ENCODE results near the gene IQGAP2. TPM values are rescaled to one million over a fixed set of nuclear protein-coding genes. Genes with fewer than 3 reads are reported as not detected.
"Not testable (repeated sequence)": the region's sequence is repeated elsewhere in the genome, so short reads cannot be mapped to it uniquely, and the experiment has no call there.

IQGAP2 gene
- total RNA-seq, 1 donor from 2014 or later, result 11.5 TPM

- Histone ChIP-seq H3K4me1 (ENCODE audit: control insufficient read depth in 3 of 3, insufficient read depth in 3 of 3, low read length in 3 of 3) (no peaks in the 10 kb centered on the region), H3K27me3 (ENCODE audit: control insufficient read depth in 3 of 3, insufficient read depth in 3 of 3, low read length in 3 of 3) (peaks cover 0 to 5% (median 0%) of the 10 kb centered on the region in 3 donors), H3K36me3 (ENCODE audit: control insufficient read depth in 3 of 3, insufficient read depth in 3 of 3, low read length in 3 of 3) (peaks cover 0 to 4% (median 2%) of the 10 kb centered on the region in 3 donors), H3K9ac (ENCODE audit: low read depth in 1 of 3, low read length in 3 of 3) (no peak overlapping the region), H3K4me3 (ENCODE audit: low read length in 3 of 3) (no peak overlapping the region), H3K9me3 (ENCODE audit: control insufficient read depth in 3 of 3, low read length in 3 of 3) (no peaks in the 10 kb centered on the region), H3K27ac (ENCODE audit: low read depth, low read length) (peak overlapping the region; percentile 23)
Observed at GRCh38 chr5:76736679-76737556, 333.8 kb downstream of the IQGAP2 start.

- no peak overlapping the region for H3K9ac ChIP-seq (ENCODE audit: low read depth in 1 of 3, low read length in 3 of 3)
- no peak overlapping the region for H3K27ac ChIP-seq (ENCODE audit: low read depth, low read length)
- no peaks in the 10 kb centered on the region for H3K9me3 ChIP-seq (ENCODE audit: control insufficient read depth in 3 of 3, low read length in 3 of 3)
- H3K27me3 ChIP-seq (ENCODE audit: control insufficient read depth in 3 of 3, insufficient read depth in 3 of 3, low read length in 3 of 3), result peaks cover 0 to 5% (median 0%) of the 10 kb centered on the region in 3 donors
- H3K36me3 ChIP-seq (ENCODE audit: control insufficient read depth in 3 of 3, insufficient read depth in 3 of 3, low read length in 3 of 3), result peaks cover 0 to 2% (median 0%) of the 10 kb centered on the region in 3 donors
- H3K4me1 ChIP-seq (ENCODE audit: control insufficient read depth in 3 of 3, insufficient read depth in 3 of 3, low read length in 3 of 3), result no peaks in the 10 kb centered on the region
- H3K4me3 ChIP-seq (ENCODE audit: low read length in 3 of 3), result no peak overlapping the region
Observed at GRCh38 chr5:76737846-76738245, 334.8 kb downstream of the IQGAP2 start.

- H3K27ac ChIP-seq (ENCODE audit: low read depth, low read length); H3K9me3 ChIP-seq (ENCODE audit: control insufficient read depth in 3 of 3, low read length in 3 of 3); H3K9ac ChIP-seq (ENCODE audit: low read depth in 1 of 3, low read length in 3 of 3); H3K4me3 ChIP-seq (ENCODE audit: low read length in 3 of 3); H3K27me3 ChIP-seq (ENCODE audit: control insufficient read depth in 3 of 3, insufficient read depth in 3 of 3, low read length in 3 of 3); H3K4me1 ChIP-seq (ENCODE audit: control insufficient read depth in 3 of 3, insufficient read depth in 3 of 3, low read length in 3 of 3); H3K36me3 ChIP-seq (ENCODE audit: control insufficient read depth in 3 of 3, insufficient read depth in 3 of 3, low read length in 3 of 3): not testable (repeated sequence)
Observed at GRCh38 chr5:76741506-76741905, 338.4 kb downstream of the IQGAP2 start.

DNA sequence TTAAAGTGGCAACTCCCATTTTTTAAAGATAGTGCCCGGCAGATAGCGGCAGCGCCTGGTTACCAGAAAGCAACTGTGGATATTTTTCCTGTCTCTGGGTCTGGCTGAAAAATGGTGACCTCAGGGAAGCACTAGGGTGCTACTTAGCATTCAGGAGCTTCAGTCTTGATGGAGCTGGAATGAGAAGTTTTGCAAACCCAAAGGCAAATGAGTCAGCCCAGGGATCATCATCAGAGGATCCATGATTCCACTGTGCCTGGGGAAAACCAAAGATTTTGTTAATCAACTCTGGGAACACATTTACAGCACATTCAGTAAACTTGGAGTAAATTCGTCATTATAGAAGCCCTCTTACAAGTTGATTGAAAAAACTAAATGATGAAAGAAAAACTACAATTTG is 339.5 kb downstream of the IQGAP2 start:
- H3K4me1 ChIP-seq (ENCODE audit: control insufficient read depth in 3 of 3, insufficient read depth in 3 of 3, low read length in 3 of 3), result no peaks in the 10 kb centered on the region
- no peaks in the 10 kb centered on the region for H3K36me3 ChIP-seq (ENCODE audit: control insufficient read depth in 3 of 3, insufficient read depth in 3 of 3, low read length in 3 of 3)
- peaks cover 0 to 2% (median 0%) of the 10 kb centered on the region in 3 donors for H3K27me3 ChIP-seq (ENCODE audit: control insufficient read depth in 3 of 3, insufficient read depth in 3 of 3, low read length in 3 of 3)
- H3K27ac ChIP-seq (ENCODE audit: low read depth, low read length), result no peak overlapping the region
- H3K9me3 ChIP-seq (ENCODE audit: control insufficient read depth in 3 of 3, low read length in 3 of 3), result no peaks in the 10 kb centered on the region
- H3K4me3 ChIP-seq (ENCODE audit: low read length in 3 of 3), result no peak overlapping the region
- H3K9ac ChIP-seq (ENCODE audit: low read depth in 1 of 3, low read length in 3 of 3), result no peak overlapping the region

- no peak overlapping the region for H3K9ac ChIP-seq (ENCODE audit: low read depth in 1 of 3, low read length in 3 of 3)
- no peaks in the 10 kb centered on the region for H3K9me3 ChIP-seq (ENCODE audit: control insufficient read depth in 3 of 3, low read length in 3 of 3)
- no peak overlapping the region for H3K4me3 ChIP-seq (ENCODE audit: low read length in 3 of 3)
- no peak overlapping the region for H3K27ac ChIP-seq (ENCODE audit: low read depth, low read length)
- no peaks in the 10 kb centered on the region for H3K4me1 ChIP-seq (ENCODE audit: control insufficient read depth in 3 of 3, insufficient read depth in 3 of 3, low read length in 3 of 3)
- no peaks in the 10 kb centered on the region for H3K27me3 ChIP-seq (ENCODE audit: control insufficient read depth in 3 of 3, insufficient read depth in 3 of 3, low read length in 3 of 3)
- H3K36me3 ChIP-seq (ENCODE audit: control insufficient read depth in 3 of 3, insufficient read depth in 3 of 3, low read length in 3 of 3), result no peaks in the 10 kb centered on the region
Observed at GRCh38 chr5:76744632-76745031, 341.5 kb downstream of the IQGAP2 start.

- Histone ChIP-seq H3K9ac (ENCODE audit: low read depth in 1 of 3, low read length in 3 of 3) (no peak overlapping the region), H3K4me3 (ENCODE audit: low read length in 3 of 3) (no peak overlapping the region), H3K27me3 (ENCODE audit: control insufficient read depth in 3 of 3, insufficient read depth in 3 of 3, low read length in 3 of 3) (no peaks in the 10 kb centered on the region), H3K27ac (ENCODE audit: low read depth, low read length) (no peak overlapping the region), H3K36me3 (ENCODE audit: control insufficient read depth in 3 of 3, insufficient read depth in 3 of 3, low read length in 3 of 3) (no peaks in the 10 kb centered on the region), H3K9me3 (ENCODE audit: control insufficient read depth in 3 of 3, low read length in 3 of 3) (no peaks in the 10 kb centered on the region), H3K4me1 (ENCODE audit: control insufficient read depth in 3 of 3, insufficient read depth in 3 of 3, low read length in 3 of 3) (no peaks in the 10 kb centered on the region)
Observed at GRCh38 chr5:76745670-76746069, 342.6 kb downstream of the IQGAP2 start.

GRCh38 chr5:76746677-76747076 is 343.6 kb downstream of the IQGAP2 start:
- Histone ChIP-seq H3K4me1 (ENCODE audit: control insufficient read depth in 3 of 3, insufficient read depth in 3 of 3, low read length in 3 of 3) (no peaks in the 10 kb centered on the region), H3K4me3 (ENCODE audit: low read length in 3 of 3) (no peak overlapping the region), H3K9me3 (ENCODE audit: control insufficient read depth in 3 of 3, low read length in 3 of 3) (no peaks in the 10 kb centered on the region), H3K27me3 (ENCODE audit: control insufficient read depth in 3 of 3, insufficient read depth in 3 of 3, low read length in 3 of 3) (no peaks in the 10 kb centered on the region), H3K27ac (ENCODE audit: low read depth, low read length) (no peak overlapping the region), H3K9ac (ENCODE audit: low read depth in 1 of 3, low read length in 3 of 3) (no peak overlapping the region), H3K36me3 (ENCODE audit: control insufficient read depth in 3 of 3, insufficient read depth in 3 of 3, low read length in 3 of 3) (no peaks in the 10 kb centered on the region)

- Histone ChIP-seq H3K27ac (ENCODE audit: low read depth, low read length) (no peak overlapping the region), H3K9me3 (ENCODE audit: control insufficient read depth in 3 of 3, low read length in 3 of 3) (no peaks in the 10 kb centered on the region), H3K4me1 (ENCODE audit: control insufficient read depth in 3 of 3, insufficient read depth in 3 of 3, low read length in 3 of 3) (no peaks in the 10 kb centered on the region), H3K4me3 (ENCODE audit: low read length in 3 of 3) (no peak overlapping the region), H3K9ac (ENCODE audit: low read depth in 1 of 3, low read length in 3 of 3) (no peak overlapping the region), H3K27me3 (ENCODE audit: control insufficient read depth in 3 of 3, insufficient read depth in 3 of 3, low read length in 3 of 3) (no peaks in the 10 kb centered on the region), H3K36me3 (ENCODE audit: control insufficient read depth in 3 of 3, insufficient read depth in 3 of 3, low read length in 3 of 3) (no peaks in the 10 kb centered on the region)
Observed at GRCh38 chr5:76747706-76748105, 344.6 kb downstream of the IQGAP2 start.

DNA sequence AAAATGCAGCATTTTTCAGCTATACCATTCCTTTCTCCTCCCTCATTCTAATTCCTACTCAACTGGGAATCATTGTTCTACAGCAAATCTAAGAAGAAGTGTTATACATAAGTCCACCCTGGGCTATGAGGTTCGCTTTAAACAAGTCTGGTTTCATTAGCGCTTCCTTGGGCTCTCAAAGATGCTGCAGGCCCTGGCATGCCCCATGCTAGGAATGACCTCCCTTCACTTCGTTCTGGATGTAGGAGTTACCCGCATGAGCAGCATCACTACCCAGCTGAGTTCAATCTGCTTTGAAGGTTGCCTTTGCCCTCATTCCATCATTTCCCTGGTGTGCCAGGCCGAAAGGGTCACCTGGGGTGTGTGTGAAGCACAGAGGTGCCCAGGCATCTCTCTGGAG is 348.2 kb downstream of the IQGAP2 start:
- Histone ChIP-seq H3K27me3 (ENCODE audit: control insufficient read depth in 3 of 3, insufficient read depth in 3 of 3, low read length in 3 of 3) (no peaks in the 10 kb centered on the region), H3K4me3 (ENCODE audit: low read length in 3 of 3) (no peak overlapping the region), H3K9me3 (ENCODE audit: control insufficient read depth in 3 of 3, low read length in 3 of 3) (no peaks in the 10 kb centered on the region), H3K4me1 (ENCODE audit: control insufficient read depth in 3 of 3, insufficient read depth in 3 of 3, low read length in 3 of 3) (no peaks in the 10 kb centered on the region), H3K27ac (ENCODE audit: low read depth, low read length) (no peak overlapping the region), H3K9ac (ENCODE audit: low read depth in 1 of 3, low read length in 3 of 3) (no peak overlapping the region), H3K36me3 (ENCODE audit: control insufficient read depth in 3 of 3, insufficient read depth in 3 of 3, low read length in 3 of 3) (no peaks in the 10 kb centered on the region)

- Histone ChIP-seq H3K4me3 (ENCODE audit: low read length in 3 of 3) (no peak overlapping the region), H3K27ac (ENCODE audit: low read depth, low read length) (no peak overlapping the region), H3K9ac (ENCODE audit: low read depth in 1 of 3, low read length in 3 of 3) (no peak overlapping the region), H3K4me1 (ENCODE audit: control insufficient read depth in 3 of 3, insufficient read depth in 3 of 3, low read length in 3 of 3) (no peaks in the 10 kb centered on the region), H3K9me3 (ENCODE audit: control insufficient read depth in 3 of 3, low read length in 3 of 3) (peaks cover 0 to 2% (median 0%) of the 10 kb centered on the region in 3 donors), H3K27me3 (ENCODE audit: control insufficient read depth in 3 of 3, insufficient read depth in 3 of 3, low read length in 3 of 3) (no peaks in the 10 kb centered on the region), H3K36me3 (ENCODE audit: control insufficient read depth in 3 of 3, insufficient read depth in 3 of 3, low read length in 3 of 3) (no peaks in the 10 kb centered on the region)
Observed at GRCh38 chr5:76754668-76755078, 351.6 kb downstream of the IQGAP2 start.

Data from skeletal muscle tissue (tissue), 4 donors.